HG03108 (cell line): Measurements from ENCODE around the gene SART1.

ENCODE experiments used
- ATAC-seq: cut with Tn5 transposase; IDR thresholded peaks from one replicate; pipeline ENCODE4 v1.9.1; 2021; ENCODE audit warnings: moderate library complexity; ENCODE audit not compliant: unreplicated experiment

Gene SART1

DNA sequence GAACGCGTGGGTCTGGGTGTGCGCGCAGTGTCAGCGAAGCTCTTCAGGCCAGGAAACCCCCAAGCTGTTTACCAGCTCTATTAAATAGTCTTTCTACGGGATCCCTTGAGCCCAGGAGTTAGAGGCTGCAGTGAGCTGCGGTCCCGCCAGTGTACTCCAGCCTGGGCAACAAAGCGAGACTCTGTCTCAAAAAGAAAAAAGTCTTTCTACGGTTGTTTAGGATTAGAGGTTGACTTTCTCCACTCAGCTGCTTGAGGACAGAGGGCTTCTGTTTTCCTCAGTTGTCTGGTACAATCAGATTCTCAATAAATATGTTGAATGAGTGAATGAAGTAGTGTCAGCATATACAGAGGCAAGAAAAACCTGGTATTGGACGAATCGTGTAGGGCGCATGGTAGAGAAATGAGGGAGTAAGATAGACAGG lies 619 bp downstream of the SART1 start:
- no peak for ATAC-seq

DNA sequence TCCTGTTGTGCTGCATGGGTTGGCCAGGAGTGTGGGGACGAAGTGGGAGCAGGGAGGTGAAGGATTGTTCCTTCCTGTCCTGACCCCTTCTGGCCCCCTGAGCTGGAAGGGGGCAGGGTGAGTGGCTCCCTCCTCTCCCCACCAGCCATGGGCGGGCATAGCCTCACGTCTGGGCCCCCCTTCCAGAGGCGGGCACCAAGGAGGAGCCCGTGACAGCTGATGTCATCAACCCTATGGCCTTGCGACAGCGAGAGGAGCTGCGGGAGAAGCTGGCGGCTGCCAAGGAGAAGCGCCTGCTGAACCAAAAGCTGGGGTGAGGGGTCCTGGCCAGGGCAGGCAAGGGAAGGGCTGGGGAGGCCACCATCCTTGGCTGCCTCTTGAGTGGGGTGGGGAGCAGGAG lies 3.4 kb downstream of the SART1 start:
- ATAC-seq: no peak

DNA sequence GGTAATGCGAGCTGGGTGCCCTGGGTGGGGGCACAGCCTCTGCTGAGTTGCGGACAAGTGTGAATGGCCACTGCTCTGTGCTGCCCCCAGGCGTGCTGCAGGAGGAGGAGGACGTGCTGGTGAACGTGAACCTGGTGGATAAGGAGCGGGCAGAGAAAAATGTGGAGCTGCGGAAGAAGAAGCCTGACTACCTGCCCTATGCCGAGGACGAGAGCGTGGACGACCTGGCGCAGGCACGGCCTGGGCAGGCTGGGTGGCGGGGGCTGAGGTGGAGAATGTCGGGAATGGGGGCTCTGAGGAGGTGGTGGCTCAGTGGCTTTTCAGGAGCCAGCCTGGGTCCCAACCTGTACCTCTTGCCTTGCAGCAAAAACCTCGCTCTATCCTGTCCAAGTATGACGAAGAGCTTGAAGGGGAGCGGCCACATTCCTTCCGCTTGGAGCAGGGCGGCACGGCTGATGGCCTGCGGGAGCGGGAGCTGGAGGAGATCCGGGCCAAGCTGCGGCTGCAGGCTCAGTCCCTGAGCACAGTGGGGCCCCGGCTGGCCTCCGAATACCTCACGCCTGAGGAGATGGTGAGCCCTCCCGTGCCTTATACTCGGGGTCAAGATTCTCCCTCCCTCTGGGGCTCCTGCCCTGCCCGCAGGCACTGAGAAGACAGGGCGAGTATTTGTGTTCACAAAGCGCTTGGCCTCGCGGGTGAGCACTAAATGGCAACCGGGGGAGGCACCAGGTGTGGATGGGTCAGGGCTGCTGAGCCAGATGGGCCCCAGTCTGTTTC lies 4.6 kb downstream of the SART1 start:
- no peak for ATAC-seq

DNA sequence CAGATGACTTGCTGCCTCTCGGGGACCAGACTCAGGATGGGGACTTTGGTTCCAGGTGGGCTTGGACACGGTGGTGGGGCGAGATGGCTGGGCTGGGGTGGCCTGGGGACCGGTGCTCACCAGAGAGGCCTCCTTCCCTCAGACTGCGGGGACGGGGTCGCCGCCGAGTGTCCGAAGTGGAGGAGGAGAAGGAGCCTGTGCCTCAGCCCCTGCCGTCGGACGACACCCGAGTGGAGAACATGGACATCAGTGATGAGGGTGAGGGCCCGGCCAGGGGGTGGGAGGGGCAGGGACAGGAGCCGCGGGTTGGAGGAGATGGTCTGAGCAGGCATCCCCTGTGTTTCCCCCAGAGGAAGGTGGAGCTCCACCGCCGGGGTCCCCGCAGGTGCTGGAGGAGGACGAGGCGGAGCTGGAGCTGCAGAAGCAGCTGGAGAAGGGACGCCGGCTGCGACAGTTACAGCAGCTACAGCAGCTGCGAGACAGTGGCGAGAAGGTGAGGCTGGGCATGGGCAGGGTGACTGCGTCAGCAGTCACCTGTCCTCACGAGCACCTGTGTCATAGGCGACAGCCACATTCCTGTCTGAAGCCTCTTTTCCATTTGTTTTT lies 5.9 kb downstream of the SART1 start:
- no peak for ATAC-seq

DNA sequence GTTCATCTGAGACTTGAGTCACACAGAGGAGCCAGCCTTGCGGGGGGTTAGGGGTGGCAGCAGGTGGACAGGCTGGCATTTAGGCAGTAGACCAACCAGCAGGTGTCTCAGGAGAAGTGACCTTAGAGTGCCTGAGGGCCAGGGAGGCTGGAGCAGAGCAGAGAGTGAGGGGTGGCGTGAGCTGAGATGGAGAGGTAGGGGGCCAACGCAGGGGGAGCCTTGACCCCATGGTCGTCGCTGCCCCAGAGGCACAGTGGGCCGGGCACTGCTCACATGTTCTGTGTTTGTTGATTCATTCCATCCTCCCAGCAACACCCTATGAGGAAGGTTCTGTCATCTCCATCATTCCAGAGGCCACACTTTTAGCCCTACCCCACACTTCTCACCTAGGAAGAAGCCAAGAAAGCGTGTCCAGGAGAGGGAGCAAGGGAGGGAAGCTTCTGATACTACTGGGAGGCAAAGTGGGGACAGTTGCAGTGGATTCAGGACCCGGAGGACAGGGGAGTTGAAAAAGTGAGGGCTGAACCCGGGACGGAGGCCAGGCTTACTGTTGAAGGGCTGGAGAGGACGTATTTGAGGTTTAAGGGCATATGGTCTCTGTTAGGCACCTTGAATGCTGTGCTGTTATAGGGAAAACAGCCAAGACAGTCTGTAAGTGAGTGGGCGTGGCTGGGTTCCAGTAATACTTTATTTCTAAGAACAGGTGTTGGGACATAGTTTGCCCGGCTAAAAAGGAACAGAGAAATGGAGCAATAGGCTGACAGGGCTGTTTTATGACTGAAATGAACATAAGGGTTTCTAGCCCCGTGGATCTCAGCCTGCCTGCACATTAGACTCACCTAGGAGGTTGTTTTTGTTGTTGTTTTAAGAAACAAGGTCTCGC lies 7.3 kb downstream of the SART1 start:
- no peak for ATAC-seq

DNA sequence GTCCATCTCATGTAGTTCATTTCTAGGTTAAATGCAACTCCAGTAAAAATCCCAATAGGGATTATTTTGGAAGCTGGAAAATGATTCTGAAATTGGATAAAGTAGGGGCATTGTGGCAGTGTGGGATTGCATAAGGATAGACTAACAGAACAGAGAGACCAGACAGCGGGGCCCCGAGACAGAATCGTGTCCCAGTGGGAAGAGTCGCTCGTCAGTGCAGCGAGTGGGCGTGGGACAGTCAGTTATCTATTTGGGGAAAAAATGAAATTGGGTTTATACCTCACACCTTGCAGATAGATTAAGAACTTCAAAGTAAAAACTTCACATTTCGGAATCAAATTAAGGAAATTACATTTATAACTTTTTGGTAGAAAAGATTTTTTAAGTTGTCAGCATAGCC lies 10.6 kb downstream of the SART1 start:
- no peak for ATAC-seq

DNA sequence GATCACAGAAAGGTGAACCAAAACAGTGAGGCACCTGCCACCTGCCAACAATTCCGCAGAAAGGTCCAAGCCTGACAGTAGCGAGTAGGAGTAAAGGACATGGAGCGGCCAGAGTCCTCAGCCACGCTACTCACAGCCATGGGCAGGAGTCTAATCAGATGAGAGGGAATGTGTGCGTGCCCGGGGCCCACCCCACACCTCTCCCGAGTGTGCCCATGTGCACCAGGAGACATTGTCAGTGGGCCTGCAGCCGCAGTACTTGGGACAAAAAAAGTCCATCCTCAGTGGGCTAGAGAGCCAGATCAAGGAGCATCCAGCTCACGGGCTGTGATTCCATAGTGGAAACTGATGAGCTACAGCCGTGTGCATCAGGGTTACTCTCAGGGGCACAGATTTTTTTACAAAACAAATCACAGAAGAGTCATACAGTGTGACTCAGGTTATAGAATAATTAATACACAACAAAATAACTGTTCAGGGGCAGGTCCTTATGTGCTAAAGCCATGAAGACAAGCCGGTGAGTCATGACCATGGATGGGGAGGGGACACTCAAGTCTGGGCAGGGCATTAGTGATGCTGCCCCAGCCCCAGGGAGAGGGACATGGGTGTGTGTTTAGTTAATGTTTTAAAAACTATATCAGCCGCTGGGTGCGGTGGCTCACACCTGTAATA lies 12.0 kb downstream of the SART1 start:
- no peak for ATAC-seq

DNA sequence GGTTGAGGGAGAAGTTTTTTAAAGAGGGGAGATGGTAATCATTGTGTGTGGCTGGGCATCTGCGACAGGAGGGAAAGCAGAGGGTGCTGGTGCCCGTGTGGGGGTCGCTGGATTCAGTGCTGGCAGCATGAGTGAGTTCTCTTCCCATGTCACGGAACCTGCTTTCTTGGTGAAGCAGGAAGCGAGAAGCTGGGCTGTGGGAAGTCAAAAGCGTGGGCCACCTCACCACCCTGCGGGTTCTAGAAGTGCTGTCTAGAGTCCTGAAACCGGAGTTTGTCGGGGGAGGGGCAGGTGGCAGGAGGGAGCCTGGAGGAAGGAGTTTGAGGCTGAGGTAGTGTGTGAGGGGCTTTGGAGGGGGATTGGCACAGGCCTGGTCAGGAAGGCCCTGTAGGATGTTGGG lies 14.2 kb downstream of the SART1 start:
- no peak for ATAC-seq

DNA sequence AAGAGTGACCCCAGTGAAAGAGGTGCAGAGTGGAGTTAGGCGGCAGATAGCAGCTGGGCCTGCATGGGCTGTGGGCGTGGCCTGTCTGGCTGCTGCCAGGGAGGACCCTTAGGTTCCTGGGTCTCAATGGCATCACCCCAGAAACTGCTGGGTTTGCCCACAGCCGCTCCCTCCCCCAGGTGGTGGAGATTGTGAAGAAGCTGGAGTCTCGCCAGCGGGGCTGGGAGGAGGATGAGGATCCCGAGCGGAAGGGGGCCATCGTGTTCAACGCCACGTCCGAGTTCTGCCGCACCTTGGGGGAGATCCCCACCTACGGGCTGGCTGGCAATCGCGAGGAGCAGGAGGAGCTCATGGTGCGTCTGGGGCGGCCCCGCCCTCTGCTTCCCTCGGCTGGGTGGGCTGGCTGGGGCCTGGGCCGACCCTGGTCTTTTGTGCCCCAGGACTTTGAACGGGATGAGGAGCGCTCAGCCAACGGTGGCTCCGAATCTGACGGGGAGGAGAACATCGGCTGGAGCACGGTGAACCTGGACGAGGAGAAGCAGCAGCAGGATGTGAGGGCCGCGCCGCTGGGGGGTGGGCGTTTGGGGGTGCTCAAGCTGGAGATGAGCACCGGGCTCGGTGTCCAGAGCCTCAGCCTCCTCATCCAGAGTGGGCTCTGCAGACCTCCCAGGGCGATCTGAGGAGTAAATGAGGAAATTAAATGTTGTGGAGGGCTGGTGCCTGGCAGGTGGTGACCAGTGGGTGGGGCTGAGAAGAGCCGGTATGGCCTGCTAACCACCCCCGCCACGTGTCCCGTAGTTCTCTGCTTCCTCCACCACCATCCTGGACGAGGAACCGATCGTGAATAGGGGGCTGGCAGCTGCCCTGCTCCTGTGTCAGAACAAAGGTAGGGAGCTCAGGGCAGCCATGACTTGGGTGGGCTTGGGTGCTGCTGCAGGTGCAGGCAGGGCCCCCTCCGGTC lies 15.0 kb downstream of the SART1 start:
- ATAC-seq: no peak

DNA sequence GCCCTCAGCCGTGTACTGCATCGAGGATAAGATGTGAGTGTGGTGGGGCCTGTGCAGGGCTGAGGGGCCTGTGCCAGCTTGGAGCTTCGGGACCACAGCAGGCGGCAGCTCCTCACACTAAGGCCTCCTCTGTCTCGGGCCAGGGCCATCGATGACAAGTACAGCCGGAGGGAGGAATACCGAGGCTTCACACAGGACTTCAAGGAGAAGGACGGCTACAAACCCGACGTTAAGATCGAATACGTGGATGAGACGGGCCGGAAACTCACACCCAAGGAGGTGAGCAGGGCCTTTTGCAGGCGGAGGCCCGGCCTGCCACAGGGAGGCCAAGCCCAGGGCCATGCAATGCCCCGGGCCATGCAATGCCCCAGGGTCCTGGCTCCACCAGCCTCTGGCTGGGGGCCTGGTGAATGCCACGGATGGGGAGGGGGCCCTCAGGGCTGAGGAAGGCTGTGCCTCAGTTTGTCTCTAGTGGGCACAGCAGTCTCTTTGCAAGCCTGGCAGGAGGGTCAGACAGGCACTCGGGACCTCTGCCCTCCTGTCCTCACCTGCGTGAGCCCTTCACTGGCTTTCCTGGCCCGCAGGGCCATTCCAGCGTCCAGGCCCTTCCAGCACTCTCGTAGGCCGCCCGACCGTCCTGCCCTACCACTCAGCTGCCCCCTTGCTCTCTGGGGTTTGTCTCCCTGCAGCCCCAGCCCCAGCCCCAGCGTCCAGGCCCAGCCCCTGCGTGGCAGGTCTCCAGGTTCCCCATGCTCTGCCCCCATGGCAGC lies 16.3 kb downstream of the SART1 start:
- no peak for ATAC-seq

DNA sequence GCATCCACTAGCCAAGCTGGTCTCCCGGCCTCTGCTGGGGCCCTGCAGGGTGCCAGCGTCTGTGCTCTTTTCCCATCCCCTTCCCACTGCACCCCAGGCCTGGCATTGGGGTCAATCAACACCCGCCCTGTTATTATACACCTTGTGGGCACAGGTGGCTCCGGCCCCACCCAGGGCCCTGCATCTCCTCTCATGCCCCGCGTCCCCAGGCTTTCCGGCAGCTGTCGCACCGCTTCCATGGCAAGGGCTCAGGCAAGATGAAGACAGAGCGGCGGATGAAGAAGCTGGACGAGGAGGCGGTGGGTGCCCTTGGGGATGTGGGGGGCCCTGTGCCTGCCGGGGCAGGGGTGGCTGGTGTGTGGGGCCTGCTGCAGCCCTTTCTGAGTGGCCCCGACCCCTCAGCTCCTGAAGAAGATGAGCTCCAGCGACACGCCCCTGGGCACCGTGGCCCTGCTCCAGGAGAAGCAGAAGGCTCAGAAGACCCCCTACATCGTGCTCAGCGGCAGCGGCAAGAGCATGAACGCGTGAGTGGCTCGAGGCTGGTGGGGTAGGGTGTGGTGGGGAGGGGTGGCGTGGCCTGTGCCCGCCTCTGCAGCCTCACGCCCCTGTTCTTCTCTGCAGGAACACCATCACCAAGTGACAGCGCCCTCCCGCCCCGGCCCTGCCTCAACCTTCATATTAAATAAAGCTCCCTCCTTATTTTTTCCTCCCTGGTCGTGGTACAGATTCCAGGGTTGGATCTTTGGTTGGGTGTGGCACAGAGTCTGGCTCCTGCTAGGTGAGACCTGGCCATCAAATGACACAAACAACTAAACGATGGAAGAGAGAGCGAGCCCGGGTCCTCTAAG lies 17.1 kb downstream of the SART1 start:
- no peak for ATAC-seq

DNA sequence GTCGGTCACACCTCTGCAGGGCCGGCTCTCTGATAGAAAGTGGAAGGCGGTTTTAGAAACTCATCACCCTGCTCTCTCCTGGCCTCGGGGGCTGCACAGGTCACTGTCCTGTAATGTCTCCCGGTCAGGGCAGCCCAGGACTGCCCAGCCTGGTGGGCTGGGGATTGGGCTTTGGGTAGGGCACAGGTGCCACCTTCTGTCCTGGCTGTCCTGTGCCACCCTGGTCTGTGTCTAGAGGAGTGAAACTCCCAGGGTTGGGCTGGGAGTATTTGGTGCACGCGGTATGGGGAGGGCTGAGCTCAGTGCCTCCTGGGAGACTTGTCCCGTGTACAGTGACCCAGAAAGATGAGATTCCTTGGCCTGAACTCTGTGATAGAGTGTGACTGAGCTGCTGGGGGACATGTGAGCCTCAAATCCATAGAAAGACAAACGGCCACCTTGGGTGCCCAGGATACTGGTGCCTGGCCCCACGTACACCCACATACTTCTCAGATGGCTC lies 17.8 kb downstream of the SART1 start:
- no peak for ATAC-seq

DNA sequence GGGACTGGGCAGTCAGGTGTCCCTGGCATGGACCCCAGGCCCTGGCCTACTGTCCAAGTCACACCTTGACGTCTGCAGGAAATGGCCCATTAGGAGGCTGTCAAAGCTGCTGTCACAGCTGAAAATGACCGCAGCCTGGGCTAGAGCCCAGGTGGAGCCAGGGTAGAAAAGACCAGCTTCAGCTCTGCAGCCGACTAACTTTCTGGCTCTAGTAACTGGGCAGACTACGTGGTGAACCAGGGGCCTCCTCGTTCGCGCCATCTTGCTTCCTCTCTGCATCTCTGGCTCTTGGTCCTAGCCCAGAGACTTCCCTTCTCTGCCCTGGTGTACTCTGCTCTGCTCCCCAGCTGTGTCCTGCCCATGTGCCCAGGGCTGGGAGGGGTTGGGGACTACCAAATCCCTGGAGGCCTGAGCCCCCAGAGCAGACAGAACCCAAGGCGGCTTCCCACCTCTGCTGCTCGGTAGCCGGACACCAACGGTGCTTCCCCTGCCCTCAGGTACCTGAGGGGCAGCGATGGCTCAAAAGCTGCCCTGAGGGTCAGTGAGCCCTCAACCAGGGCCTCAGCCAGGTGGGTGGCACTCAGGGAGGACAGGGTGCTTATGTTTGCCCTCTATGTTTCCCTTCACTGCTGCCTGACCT lies 19.7 kb downstream of the SART1 start:
- ATAC-seq: no peak

DNA sequence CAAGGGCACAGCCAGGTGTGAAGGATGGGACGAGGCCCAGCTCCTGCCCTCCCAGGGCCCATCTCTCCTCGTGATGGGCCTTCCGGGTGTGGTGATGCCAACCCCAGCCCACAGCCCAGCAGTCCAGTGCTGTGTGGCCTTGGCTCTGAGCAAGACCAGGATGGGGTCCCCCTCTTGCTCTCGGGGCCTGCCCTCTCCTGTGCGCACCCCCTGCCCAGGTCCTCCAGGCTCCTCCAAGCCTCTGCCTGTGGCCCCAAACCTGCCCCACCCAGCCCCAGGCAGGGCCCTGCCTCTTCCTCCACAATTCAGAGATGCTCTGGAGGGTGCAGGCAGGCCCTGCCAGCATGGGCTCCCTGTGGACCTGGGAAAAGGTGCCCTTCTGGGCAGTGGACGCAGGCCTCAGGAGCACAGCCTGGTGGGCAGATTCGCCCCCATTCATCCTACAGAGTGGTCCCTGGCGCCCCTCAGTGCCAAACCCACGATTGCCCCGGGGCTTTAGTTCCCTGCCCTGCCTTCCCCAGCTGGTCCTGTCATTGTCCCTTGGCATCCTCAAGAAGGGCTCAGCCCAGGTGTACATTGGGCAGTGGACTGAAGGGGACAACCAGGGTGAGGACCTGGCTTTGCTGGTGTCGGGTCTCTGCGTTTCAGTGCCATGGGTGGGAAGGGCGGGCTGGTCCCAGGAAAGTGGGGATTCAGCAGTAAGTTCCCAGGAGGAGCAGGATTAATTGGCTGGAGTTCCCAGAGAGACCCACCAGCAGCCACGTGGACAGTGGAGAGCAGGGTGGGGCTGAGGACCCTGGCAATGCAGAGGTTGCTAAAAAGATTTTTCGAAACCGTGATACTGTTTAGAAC lies 20.7 kb downstream of the SART1 start:
- ATAC-seq: no peak

DNA sequence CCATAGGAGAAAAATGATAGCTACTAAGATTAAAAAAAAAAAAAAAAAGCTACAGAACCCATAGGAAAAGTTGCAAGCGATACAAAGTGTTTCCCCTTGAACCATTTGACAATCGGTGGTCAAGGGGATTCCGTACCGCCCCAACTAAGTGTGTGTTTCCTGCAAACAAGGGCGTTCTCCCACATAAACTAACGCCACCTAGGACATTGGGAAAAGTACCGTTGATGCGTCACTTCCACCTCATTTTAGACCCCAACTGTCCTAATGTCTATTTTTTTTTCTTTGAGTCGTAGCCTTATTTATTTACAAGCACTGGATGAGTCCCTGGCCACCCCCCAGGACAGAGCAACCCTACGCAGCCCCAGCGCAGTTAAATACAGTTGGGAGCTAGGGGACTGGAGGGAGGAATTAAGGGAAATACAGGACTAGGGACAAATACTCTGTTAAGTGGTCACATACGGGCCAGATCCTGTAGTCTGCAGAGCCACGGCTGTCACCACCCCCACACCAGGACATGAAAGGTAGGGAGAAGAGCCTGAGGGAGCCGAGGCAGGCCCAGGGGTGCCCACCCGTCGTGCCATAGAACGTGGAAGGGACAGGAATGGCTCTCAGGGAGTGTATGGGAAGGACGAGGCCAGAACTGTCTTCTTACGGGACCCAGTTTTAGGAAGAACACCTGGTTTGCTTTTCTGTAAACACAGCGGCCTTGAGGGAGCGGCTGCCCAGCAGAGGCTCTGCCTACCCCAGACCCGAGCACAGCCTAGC lies 21.5 kb downstream of the SART1 start:
- no peak for ATAC-seq

DNA sequence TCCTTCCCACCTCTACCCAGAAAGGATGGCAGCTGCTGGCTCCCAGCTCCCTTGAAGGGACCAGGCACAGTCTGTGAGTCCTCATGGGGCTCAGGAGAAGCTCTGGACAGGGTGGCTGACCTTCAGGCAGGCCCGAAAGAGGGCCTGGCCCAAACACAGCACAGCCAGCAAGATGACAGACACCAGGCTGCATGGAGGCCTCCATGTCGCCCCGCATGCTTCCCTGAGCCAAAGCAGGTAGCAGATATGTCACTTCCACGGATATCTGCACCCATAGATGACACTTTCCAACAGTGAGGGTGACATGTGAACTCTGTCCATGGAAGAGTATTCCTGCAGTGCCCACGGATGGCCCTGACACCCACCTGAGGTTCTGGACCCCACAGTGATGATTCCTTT lies 22.1 kb downstream of the SART1 start:
- ATAC-seq: no peak
